Esophagus muscularis mucosa (tissue), 3 donors: ENCODE data around the gene FXYD3.
"Not testable (repeated sequence)": the region's sequence is repeated elsewhere in the genome, so short reads cannot be mapped to it uniquely, and the experiment has no call there.

Experiments used
- CTCF ChIP-seq, 3 experiments: fragments of 200-600 bp in 2 of 3; fragments of 450-650 bp in 1 of 3; sonication (generic) in 2 of 3; IDR thresholded peaks; one replicate each; pipeline ENCODE4 v1.5.1; 2017 to 2019; ENCODE audit warnings: antibody characterized with exemption in 3 of 3, mild to moderate bottlenecking in 2 of 3, moderate library complexity in 1 of 3
- EP300 ChIP-seq: sonication (generic); formaldehyde crosslinking; IDR thresholded peaks from one replicate; pipeline ENCODE4 v1.6.1; 2017; ENCODE audit warnings: antibody characterized with exemption

GRCh38 chr19:35101949-35102348 is 13.7 kb upstream of the FXYD3 start:
- TF ChIP-seq EP300; CTCF (IDR thresholded peaks at IDR 0.05): not testable (repeated sequence)
